ENCODE results near the gene SLC28A1. TPM values are rescaled to one million over a fixed set of nuclear protein-coding genes. Genes with fewer than 3 reads are reported as not detected.

The SLC28A1 gene
- total RNA-seq, 4 donors from 2014 or later = 0.47 TPM; not detected in 3

- intact Hi-C loops (cut with DNase I; ENCODE audit: low total_unique reads) = no loop called here
Measured at GRCh38 chr15:84888639-84889038, 4.2 kb downstream of the SLC28A1 start.

GRCh38 chr15:84889313-84889990 lies 5.0 kb downstream of the SLC28A1 start:
- Histone ChIP-seq H3K9me3 (no peaks in the 10 kb centered on the region), H3K4me1 (peaks cover 0 to 4% of the 10 kb centered on the region in 2 donors), H3K27ac (no peak overlapping the region), H3K36me3 (no peaks in the 10 kb centered on the region), H3K4me3 (no peak overlapping the region), H3K27me3 (no peaks in the 10 kb centered on the region)
- no peak for ATAC-seq
- no peak for DNase-seq
- TF ChIP-seq CTCF (IDR thresholded peaks at IDR 0.05 in 4 of 5, conservative IDR thresholded peaks at IDR 0.05 in 1 of 5) (no peak), POLR2A (IDR thresholded peaks at IDR 0.05) (no peak)
- intact Hi-C loops (cut with DNase I; ENCODE audit: low total_unique reads) = no loop called here
- in situ Hi-C loops (cut with MboI; ENCODE audit: low sequenced_read_pairs in 4 of 4) = no loop called here

More at GRCh38 chr15:84888639-84889038, 4.2 kb downstream of the SLC28A1 start:
- no peaks in the 10 kb centered on the region for H3K9me3 ChIP-seq
- H3K4me1 ChIP-seq = peaks cover 0 to 8% of the 10 kb centered on the region in 2 donors
- H3K36me3 ChIP-seq = no peaks in the 10 kb centered on the region
- TF ChIP-seq POLR2A (IDR thresholded peaks at IDR 0.05) = no peak
- no peak for TF ChIP-seq CTCF (IDR thresholded peaks at IDR 0.05 in 4 of 5, conservative IDR thresholded peaks at IDR 0.05 in 1 of 5)
- H3K27ac ChIP-seq = no peak overlapping the region
- DNase-seq (no peak), ATAC-seq (no peak)
- H3K4me3 ChIP-seq = no peak overlapping the region
- H3K27me3 ChIP-seq = no peaks in the 10 kb centered on the region
- in situ Hi-C loops (cut with MboI; ENCODE audit: low sequenced_read_pairs in 4 of 4) = no loop called here

- TF ChIP-seq CTCF (IDR thresholded peaks at IDR 0.05 in 4 of 5, conservative IDR thresholded peaks at IDR 0.05 in 1 of 5) = no peak
- TF ChIP-seq POLR2A (IDR thresholded peaks at IDR 0.05) = no peak
- Histone ChIP-seq H3K4me1 (no peaks in the 10 kb centered on the region), H3K27me3 (no peaks in the 10 kb centered on the region), H3K9me3 (no peaks in the 10 kb centered on the region), H3K4me3 (no peak overlapping the region), H3K27ac (no peak overlapping the region), H3K36me3 (no peaks in the 10 kb centered on the region)
- DNase-seq (no peak), ATAC-seq (no peak)
- in situ Hi-C loops (cut with MboI; ENCODE audit: low sequenced_read_pairs in 4 of 4) (no loop called here), intact Hi-C loops (cut with DNase I; ENCODE audit: low total_unique reads) (no loop called here)
Measured at GRCh38 chr15:84889991-84890669, 5.7 kb downstream of the SLC28A1 start.

GRCh38 chr15:84890670-84891162 lies 6.3 kb downstream of the SLC28A1 start:
- no peak overlapping the region for H3K27ac ChIP-seq
- ATAC-seq (no peak), DNase-seq (no peak)
- H3K4me1 ChIP-seq = no peaks in the 10 kb centered on the region
- no peaks in the 10 kb centered on the region for H3K36me3 ChIP-seq
- H3K4me3 ChIP-seq = no peak overlapping the region
- intact Hi-C loops (cut with DNase I; ENCODE audit: low total_unique reads) (no loop called here), in situ Hi-C loops (cut with MboI; ENCODE audit: low sequenced_read_pairs in 4 of 4) (no loop called here)
- no peaks in the 10 kb centered on the region for H3K27me3 ChIP-seq
- no peaks in the 10 kb centered on the region for H3K9me3 ChIP-seq
- TF ChIP-seq POLR2A (IDR thresholded peaks at IDR 0.05) = no peak
- TF ChIP-seq CTCF (IDR thresholded peaks at IDR 0.05 in 4 of 5, conservative IDR thresholded peaks at IDR 0.05 in 1 of 5) = no peak

Measured in gastrocnemius medialis (tissue), 4 donors.